Nephron progenitor cell (in vitro differentiated cells): ENCODE data around the gene LIME1.
A peak's percentile ranks its signal among the peaks of the same experiment; 100 is the strongest.

Source experiments
- DNase-seq: peaks from one replicate; pipeline ENCODE4 v3.0.0; 2021
- H3K27ac Mint-ChIP-seq: 2 replicates; pipeline ENCODE4 v1.8.0; 2021; ENCODE audit warnings: mild to moderate bottlenecking, moderate library complexity, mixed read lengths
- H3K27me3 Mint-ChIP-seq: 2 replicates; pipeline ENCODE4 v1.8.0; 2021; ENCODE audit warnings: mild to moderate bottlenecking, low read depth, mixed read lengths; ENCODE audit not compliant: poor library complexity
- H3K36me3 Mint-ChIP-seq: 2 replicates; pipeline ENCODE4 v1.8.0; 2021; ENCODE audit warnings: low read depth, mixed read lengths
- H3K4me1 Mint-ChIP-seq: 2 replicates; pipeline ENCODE4 v1.8.0; 2021; ENCODE audit warnings: mixed read lengths
- H3K4me3 Mint-ChIP-seq: 2 replicates; pipeline ENCODE4 v1.8.0; 2021; ENCODE audit warnings: mild to moderate bottlenecking, moderate library complexity, mixed read lengths
- H3K9me3 Mint-ChIP-seq: 2 replicates; pipeline ENCODE4 v1.8.0; 2021; ENCODE audit warnings: mild to moderate bottlenecking, moderate library complexity, mixed read lengths
- TF ChIP-seq, protein P1 (sequence below): fragments of 200-600 bp; sonication (generic); IDR thresholded peaks from 2 replicates; pipeline ENCODE4 v1.5.0; 2021; ENCODE audit warnings: antibody characterized with exemption

The LIME1 gene

DNA sequence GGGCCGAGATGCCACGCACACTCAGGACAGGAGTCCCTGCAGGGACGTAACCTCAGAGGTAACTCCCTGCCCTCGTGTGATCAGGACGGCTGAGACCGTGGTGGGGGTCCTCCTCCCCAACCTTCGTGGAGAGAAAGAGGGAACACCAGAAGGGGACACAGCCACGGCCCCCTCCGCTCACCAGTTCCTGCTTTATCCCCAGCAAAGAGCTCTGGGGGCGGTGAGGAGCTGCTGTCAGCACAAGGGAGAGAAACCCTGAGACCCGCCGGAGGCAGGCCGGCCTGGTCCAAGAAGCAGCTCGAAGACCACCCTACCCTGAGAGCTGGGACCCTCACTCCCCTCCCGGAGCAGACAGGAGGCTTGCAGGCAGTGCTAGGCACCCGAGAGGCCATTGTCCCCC lies 47.5 kb downstream of the LIME1 start:
- H3K9me3 Mint-ChIP-seq: no peaks in the 10 kb centered on the region
- no peak overlapping the region for H3K4me3 Mint-ChIP-seq
- DNase-seq: no peak
- H3K4me1 Mint-ChIP-seq: peaks cover 13% of the 10 kb centered on the region
- peaks cover 27% of the 10 kb centered on the region for H3K36me3 Mint-ChIP-seq
- peaks cover 8% of the 10 kb centered on the region for H3K27me3 Mint-ChIP-seq
- TF ChIP-seq, protein P1, sequence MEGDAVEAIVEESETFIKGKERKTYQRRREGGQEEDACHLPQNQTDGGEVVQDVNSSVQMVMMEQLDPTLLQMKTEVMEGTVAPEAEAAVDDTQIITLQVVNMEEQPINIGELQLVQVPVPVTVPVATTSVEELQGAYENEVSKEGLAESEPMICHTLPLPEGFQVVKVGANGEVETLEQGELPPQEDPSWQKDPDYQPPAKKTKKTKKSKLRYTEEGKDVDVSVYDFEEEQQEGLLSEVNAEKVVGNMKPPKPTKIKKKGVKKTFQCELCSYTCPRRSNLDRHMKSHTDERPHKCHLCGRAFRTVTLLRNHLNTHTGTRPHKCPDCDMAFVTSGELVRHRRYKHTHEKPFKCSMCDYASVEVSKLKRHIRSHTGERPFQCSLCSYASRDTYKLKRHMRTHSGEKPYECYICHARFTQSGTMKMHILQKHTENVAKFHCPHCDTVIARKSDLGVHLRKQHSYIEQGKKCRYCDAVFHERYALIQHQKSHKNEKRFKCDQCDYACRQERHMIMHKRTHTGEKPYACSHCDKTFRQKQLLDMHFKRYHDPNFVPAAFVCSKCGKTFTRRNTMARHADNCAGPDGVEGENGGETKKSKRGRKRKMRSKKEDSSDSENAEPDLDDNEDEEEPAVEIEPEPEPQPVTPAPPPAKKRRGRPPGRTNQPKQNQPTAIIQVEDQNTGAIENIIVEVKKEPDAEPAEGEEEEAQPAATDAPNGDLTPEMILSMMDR: no peak
- peak overlapping the region; percentile 36 for H3K27ac Mint-ChIP-seq

DNA sequence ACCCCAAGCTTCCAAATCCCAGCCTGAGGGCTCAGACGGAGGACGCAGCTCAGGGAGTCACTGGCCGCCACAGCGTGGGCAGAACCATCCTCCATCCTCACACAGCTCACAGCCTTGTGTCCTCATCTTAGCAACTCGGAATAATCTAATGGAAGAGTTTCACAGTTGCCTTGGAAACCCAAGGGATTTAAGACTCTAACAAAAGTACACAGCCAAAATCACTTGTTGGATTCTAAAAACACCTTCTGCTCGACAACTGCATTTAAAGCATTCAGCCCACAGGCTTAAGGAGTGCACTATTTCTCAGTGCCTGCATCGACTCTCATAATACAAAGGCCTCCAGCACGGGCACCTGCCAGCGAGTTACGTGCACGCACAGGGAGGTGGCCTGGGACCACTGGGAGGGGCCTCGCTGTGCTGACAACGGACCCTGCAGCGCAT lies 49.2 kb downstream of the LIME1 start:
- DNase-seq: no peak
- Mint-ChIP-seq H3K9me3 (no peaks in the 10 kb centered on the region), H3K36me3 (peaks cover 27% of the 10 kb centered on the region), H3K4me3 (no peak overlapping the region), H3K4me1 (peaks cover 13% of the 10 kb centered on the region), H3K27me3 (peaks cover 8% of the 10 kb centered on the region), H3K27ac (peak overlapping the region; percentile 51)
- TF ChIP-seq, protein P1: no peak

DNA sequence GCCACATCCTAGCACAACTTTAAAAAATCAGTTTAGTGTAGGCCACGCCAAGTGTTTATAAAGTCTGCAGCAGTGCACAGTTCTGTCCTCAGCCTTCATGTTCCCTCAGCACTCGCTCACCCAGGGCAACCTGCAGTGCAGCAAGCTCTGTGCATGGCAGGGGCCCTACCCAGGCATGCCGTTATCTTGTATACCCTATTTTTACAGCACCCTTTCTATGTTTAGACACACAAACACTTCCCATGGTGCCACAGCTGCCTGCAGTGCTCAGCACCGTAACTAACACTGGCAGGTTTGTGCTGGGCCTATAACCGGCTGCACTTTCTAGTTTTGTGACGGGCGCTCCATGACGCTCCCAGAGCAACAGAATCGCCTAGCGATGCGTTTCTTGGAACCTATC lies 50.8 kb downstream of the LIME1 start:
- peak overlapping the region; percentile 88 for H3K27ac Mint-ChIP-seq
- H3K36me3 Mint-ChIP-seq: peaks cover 28% of the 10 kb centered on the region
- peaks cover 5% of the 10 kb centered on the region for H3K27me3 Mint-ChIP-seq
- H3K9me3 Mint-ChIP-seq: no peaks in the 10 kb centered on the region
- peaks cover 18% of the 10 kb centered on the region for H3K4me1 Mint-ChIP-seq
- no peak overlapping the region for H3K4me3 Mint-ChIP-seq
- TF ChIP-seq, protein P1: no peak
- no peak for DNase-seq

DNA sequence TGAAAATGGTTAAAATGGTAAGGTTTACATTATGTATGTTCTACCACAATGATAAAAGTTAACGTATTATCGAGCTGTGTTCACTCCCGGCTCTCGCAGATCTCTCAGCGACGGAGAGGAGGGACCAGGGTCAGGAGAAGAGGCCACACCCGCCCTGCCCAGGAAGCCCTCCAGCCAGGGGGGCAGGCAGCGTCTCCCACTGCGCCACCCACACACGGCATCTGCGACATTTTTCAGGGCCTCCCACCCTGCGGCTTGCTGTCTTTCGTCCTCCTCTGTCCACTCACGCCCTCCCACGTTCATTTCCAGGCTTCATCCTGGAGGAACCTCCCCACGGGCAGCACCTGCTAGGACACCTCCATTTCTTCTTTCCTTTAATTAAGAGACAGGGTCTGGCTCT lies 51.3 kb downstream of the LIME1 start:
- peaks cover 28% of the 10 kb centered on the region for H3K36me3 Mint-ChIP-seq
- no peak overlapping the region for H3K4me3 Mint-ChIP-seq
- H3K4me1 Mint-ChIP-seq: peaks cover 23% of the 10 kb centered on the region
- H3K27ac Mint-ChIP-seq: peak overlapping the region; percentile 96
- DNase-seq: no peak
- no peaks in the 10 kb centered on the region for H3K9me3 Mint-ChIP-seq
- TF ChIP-seq, protein P1: no peak
- peaks cover 5% of the 10 kb centered on the region for H3K27me3 Mint-ChIP-seq
